ENCODE measurements around the gene PNMA5.
A peak's percentile ranks its signal among the peaks of the same experiment; 100 is the strongest.

Gene PNMA5

DNA sequence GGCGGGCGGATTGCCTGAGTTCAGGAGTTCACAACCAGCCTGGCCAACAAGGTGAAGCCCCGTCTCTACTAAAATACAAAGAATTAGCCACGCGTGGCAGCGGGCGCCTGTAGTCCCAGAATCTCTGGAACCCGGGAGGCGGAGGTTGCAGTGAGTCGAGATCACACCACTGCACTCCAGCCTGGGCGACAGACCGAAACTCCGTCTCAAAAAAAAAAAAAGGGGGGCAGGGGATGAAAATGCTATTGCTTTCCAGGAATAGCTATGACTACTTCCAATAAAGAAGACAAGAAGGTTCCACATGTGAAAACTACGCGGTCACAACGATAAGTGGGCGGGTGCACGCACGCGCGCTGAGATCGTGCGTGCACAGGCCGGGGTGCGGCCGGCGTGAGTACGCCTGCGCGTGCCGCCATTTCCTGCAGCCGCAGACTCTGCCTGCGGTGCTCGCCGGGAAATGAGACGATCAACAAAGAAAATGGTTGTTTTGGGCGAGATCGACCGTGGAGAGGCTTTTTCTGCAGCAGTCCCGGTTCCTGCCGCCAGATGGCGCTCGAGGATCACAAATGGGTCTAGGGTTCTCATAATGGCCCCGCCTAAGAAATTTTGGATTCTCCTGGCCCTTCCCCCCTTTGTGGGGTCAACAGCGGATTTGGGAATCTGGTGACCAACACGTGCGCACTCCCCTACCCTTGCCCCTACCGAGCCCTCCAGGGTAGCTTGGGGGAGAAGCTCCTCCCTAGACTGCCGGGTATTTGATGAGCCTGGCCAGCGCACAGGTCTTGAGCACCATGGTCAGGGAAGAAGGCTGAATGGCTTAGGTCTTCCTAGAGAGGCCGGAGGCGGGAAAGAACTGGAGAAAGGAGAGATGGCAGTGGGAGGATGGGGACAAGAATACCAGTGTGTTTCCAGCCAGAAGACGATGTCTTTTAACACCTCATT, 35.1 kb downstream of the PNMA5 start:
- DNase-seq, result peak; percentile 90

DNA sequence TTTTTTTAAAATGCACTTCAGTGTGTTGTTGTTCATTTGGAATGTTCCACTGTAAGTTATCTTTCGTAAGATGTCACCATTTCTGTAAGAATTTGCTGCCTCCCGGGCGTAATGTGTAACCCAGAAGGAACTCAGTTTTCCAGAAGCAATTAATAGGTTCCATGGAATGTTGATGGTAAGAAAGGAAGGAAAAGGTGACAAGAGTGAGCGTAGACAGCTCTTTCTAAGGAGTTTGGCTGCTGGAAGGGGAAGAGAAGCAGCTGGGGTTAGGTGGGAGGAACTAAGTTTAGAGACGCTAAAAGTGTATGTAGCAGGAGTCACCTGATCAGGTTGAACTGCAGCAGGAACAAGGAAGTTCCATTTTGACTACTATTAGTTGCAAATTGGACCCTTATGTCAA, 35.9 kb downstream of the PNMA5 start:
- no peak for DNase-seq

DNA sequence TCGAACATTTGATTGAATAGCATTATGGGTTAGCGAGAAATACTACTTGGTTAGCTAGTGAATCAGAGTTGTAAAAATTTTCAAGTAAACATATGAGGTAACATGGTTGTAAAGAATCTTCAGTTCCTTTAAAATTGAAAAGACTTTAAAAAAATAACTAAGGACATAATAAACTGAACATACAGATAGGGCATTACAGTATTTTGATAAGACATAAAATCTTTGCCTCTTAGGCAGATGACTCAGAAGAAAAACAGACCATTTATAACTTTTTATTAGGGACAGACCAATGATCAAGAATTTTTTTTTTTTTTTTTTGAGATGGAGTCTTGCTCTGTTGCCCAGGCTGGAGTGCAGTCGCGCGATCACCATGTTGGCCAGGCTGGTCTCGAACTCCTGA, 43.1 kb downstream of the PNMA5 start:
- DNase-seq, result no peak

DNA sequence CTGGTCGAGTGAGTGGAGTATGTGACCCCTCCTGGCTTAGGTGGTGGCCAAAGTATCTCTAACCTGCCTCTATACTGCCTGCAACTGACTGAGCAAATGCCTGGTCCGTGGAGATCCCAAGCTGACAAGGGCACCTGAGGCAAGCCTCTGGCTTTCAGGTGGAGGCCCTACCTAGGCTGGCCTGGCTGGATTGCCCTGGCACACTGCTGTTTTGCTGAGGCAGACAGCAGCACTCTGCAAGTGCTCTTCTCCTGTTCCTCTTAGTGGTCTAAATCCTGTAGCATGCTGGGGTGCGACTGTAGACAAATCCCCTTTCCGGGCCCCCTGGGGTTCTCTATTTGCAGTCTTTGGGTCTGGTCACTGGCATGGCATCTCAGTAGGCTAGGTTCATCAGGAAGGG, 44.8 kb downstream of the PNMA5 start:
- no peak for DNase-seq

DNA sequence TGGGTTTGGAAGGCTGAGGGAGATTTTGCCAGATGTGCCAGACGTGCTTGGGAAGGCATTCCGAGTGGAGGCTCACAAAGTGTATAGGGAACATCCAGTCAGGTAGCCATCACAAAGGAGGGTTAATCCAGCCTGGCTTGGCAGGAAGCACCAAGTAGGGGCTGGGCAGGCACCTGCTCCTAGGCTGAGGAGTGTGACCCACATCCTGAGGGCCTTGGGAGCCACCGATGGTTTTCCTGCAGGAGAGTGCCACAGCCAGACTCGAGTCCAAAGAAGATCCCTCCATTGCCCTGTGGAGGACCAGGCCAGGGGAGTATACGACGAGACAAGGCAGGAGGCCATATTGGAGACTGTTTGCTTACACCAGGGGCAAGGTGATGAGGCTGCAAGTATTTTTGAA, 47.2 kb downstream of the PNMA5 start:
- no peak for DNase-seq

DNA sequence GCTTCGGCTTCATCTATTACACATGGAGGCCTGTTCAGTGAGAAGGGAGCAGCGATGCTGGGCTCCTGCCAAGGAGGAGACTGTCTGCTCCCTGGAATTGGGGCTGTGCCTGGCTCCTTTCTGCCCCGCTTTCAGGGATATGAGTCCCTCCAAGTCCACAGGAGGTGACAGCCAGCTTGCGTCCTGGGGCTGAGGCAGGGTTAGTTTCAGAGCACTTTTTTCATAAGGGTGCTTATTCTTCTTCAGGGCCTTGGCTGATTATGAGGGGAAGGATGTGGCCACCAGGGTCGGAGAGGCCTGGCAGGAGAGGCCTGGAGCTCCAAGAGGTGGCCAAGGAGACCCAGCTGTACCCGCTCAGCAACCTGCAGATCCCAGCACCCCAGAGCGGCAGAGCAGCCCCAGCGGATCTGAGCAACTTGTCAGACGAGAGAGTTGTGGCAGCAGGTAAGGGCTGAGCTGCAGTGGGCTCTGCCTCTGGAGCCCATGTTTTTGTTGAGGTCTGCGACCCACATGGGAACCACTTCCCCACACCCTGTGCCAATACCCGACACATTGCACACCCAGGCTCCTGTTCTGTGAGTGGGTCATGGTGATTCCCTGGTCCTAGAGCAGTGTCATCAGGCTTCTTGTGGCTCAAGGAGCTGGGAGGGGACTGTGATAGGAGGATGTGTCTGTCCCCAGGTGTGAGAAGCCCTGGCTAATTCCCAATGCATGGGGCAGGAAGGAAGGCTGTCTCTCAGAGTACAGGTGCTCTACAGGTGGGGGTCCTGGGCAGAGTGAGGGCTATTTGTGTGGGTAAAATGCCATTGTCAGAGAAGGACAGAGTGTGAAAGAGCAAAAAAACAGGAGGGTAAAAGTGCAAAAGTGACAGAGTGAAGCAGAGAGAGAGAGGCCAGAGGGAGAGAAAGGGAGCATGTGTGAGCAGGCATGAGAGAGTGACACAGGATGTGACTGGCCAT, 48.6 kb downstream of the PNMA5 start:
- no peak for DNase-seq

DNA sequence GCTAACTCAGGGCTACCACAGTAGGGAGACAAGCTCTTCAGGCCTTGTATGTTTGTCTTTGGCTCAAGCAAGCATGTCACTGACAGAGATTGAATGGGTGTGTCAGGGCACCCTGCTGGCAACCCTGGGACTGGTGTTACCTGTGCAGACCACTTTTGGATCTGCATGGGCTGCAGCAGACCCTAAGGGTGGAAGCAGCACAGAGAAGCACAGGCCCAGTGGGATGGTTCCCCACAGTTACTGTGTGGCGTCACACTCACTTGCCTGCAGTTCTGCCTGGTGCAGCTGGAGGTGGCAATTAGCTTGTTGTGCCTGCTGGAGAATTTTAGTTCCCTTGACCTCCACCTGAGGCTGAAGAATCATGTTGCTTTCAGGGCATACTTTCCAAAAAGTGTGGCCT, 50.1 kb downstream of the PNMA5 start:
- DNase-seq, result no peak

DNA sequence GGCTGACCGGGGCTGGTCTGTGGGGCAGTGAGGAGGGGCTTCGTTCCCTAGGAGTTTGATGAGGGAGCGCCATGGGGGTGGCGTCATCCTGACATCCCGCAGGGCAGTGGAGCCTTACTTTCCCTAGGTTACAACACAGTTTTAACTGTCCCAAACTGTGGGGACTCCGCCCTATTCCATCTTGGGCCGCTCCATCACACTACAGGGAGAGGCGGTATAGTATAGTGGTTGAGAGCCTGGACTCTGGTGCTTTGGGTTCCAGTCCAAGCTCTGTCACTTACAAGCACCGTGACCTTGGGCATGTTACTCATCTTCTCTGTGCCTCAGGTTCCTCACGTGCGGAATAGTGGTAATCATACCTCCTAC, 51.9 kb downstream of the PNMA5 start:
- no peak for DNase-seq

DNA sequence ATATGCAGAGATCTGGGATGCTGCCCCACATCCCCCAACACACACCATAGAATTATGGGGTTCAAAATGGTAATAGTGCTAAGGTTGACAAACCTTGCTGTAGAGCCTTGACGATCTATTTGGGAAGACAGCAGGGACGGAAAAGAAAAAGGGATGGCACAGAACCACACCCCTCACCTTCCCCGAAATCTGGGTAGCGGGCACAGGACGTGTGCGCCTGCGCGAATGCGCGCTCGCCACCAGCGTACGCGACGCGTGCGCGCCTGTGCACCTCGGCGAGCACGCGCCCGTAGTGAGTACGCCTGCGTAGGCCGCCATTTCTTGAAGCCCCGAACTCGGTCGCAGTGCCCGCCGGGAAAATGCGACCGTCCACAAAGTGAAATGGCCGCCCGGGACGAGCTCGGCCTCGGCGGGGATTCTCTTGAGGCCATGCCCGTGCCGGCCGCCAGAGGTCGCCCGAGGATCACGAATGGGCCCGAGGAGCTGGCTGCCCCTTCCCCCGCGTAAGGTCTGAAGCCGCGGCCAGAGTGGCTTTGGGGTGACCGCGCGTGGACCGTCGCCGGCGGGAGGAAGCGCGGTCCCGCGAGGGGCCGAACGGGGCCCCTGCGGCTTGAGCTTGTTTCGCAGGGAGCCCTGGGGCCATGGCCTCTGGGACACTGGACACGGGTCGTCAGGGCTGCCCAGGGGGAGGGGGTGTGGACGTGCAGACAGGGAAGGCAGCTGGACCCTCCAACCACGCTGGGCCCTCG, 52.4 kb downstream of the PNMA5 start:
- DNase-seq, result peak; percentile 90
